Measurements from ENCODE around the gene FAM9C. TPM values are rescaled to one million over a fixed set of nuclear protein-coding genes. Genes with fewer than 3 reads are reported as not detected.

Gene FAM9C
- polyA plus RNA-seq, 1 donor (not counting 4 experiments of a cell fraction or from before 2014, with no cell fraction given), result not detected

GRCh38 chrX:13008189-13008533 is 36.3 kb downstream of the FAM9C start:
- H3K9ac ChIP-seq (ENCODE audit: control insufficient read depth, extremely low read depth, insufficient read depth, low read length), result no peak overlapping the region
- H3K4me2 ChIP-seq (ENCODE audit: control insufficient read depth, extremely low read depth, insufficient read depth, low read depth, low read length), result no peak overlapping the region
- H3K27me3 ChIP-seq (ENCODE audit: control insufficient read depth, extremely low read depth, insufficient read depth, low read length), result no peaks in the 10 kb centered on the region
- H3K79me2 ChIP-seq (ENCODE audit: control insufficient read depth, insufficient read depth, low read length), result no peaks in the 10 kb centered on the region
- no peak overlapping the region for H2AFZ ChIP-seq (ENCODE audit: control insufficient read depth, low read length)
- TF ChIP-seq EZH2 (IDR thresholded peaks at IDR 0.05; ENCODE audit: low read length) (no peak), CTCF (optimal IDR thresholded peaks at IDR 0.05 in 1 of 3, IDR thresholded peaks at IDR 0.05 in 1 of 3, conservative IDR thresholded peaks at IDR 0.05 in 1 of 3; ENCODE audit: extremely low read depth in 1 of 3, insufficient read depth in 2 of 3, low read length in 3 of 3) (no peak)
- dilution Hi-C loops (cut with MboI; ENCODE audit: extremely low pct_ligation_motif_present, low sequenced_read_pairs), result no loop called here
- H3K9me1 ChIP-seq (ENCODE audit: control insufficient read depth, extremely low read depth, insufficient read depth, low read length), result no peaks in the 10 kb centered on the region
- peaks cover 28% of the 10 kb centered on the region for H3K4me1 ChIP-seq (ENCODE audit: control insufficient read depth, extremely low read depth, insufficient read depth, low read length)
- DNase-seq (ENCODE audit: low read depth, low spot score) (no peak), FAIRE-seq (no peak)
- no peaks in the 10 kb centered on the region for H4K20me1 ChIP-seq (ENCODE audit: control insufficient read depth, extremely low read depth, insufficient read depth, low read length)
- H3K4me3 ChIP-seq (ENCODE audit: control insufficient read depth in 2 of 3, extremely low read depth in 1 of 3, insufficient read depth in 2 of 3, low read depth in 1 of 3, low read length in 3 of 3), result no peak overlapping the region
- no peaks in the 10 kb centered on the region for H3K9me3 ChIP-seq (ENCODE audit: control insufficient read depth, low read depth, low read length)
- no peaks in the 10 kb centered on the region for H3K36me3 ChIP-seq (ENCODE audit: control insufficient read depth in 2 of 2, extremely low read depth in 1 of 2, insufficient read depth in 2 of 2, low read length in 2 of 2)
- no peak overlapping the region for H3K27ac ChIP-seq (ENCODE audit: control insufficient read depth, insufficient read depth, low read length)

GRCh38 chrX:13007519-13008188 is 36.8 kb downstream of the FAM9C start:
- Histone ChIP-seq H3K36me3 (ENCODE audit: control insufficient read depth in 2 of 2, extremely low read depth in 1 of 2, insufficient read depth in 2 of 2, low read length in 2 of 2) (no peaks in the 10 kb centered on the region), H3K4me2 (ENCODE audit: control insufficient read depth, extremely low read depth, insufficient read depth, low read depth, low read length) (no peak overlapping the region), H3K9me3 (ENCODE audit: control insufficient read depth, low read depth, low read length) (no peaks in the 10 kb centered on the region), H3K9ac (ENCODE audit: control insufficient read depth, extremely low read depth, insufficient read depth, low read length) (no peak overlapping the region), H3K4me3 (ENCODE audit: control insufficient read depth in 2 of 3, extremely low read depth in 1 of 3, insufficient read depth in 2 of 3, low read depth in 1 of 3, low read length in 3 of 3) (no peak overlapping the region), H3K79me2 (ENCODE audit: control insufficient read depth, insufficient read depth, low read length) (no peaks in the 10 kb centered on the region), H4K20me1 (ENCODE audit: control insufficient read depth, extremely low read depth, insufficient read depth, low read length) (no peaks in the 10 kb centered on the region), H3K9me1 (ENCODE audit: control insufficient read depth, extremely low read depth, insufficient read depth, low read length) (no peaks in the 10 kb centered on the region), H3K27ac (ENCODE audit: control insufficient read depth, insufficient read depth, low read length) (no peak overlapping the region), H3K4me1 (ENCODE audit: control insufficient read depth, extremely low read depth, insufficient read depth, low read length) (peaks cover 28% of the 10 kb centered on the region), H2AFZ (ENCODE audit: control insufficient read depth, low read length) (no peak overlapping the region), H3K27me3 (ENCODE audit: control insufficient read depth, extremely low read depth, insufficient read depth, low read length) (no peaks in the 10 kb centered on the region)
- TF ChIP-seq EZH2 (IDR thresholded peaks at IDR 0.05; ENCODE audit: low read length) (no peak), CTCF (optimal IDR thresholded peaks at IDR 0.05 in 1 of 3, IDR thresholded peaks at IDR 0.05 in 1 of 3, conservative IDR thresholded peaks at IDR 0.05 in 1 of 3; ENCODE audit: extremely low read depth in 1 of 3, insufficient read depth in 2 of 3, low read length in 3 of 3) (no peak)
- FAIRE-seq (no peak), DNase-seq (ENCODE audit: low read depth, low spot score) (no peak)
- dilution Hi-C loops (cut with MboI; ENCODE audit: extremely low pct_ligation_motif_present, low sequenced_read_pairs), result no loop called here
